Neuronal stem cell (in vitro differentiated cells): ENCODE results near the gene ZMYND10.

Experiments used
- DNase-seq: peaks from one replicate; pipeline ENCODE4 v3.0.0-alpha.2; 2013; ENCODE audit warnings: low spot score
- H2AFZ ChIP-seq: one replicate; pipeline ENCODE4 v1.6.1; 2013; ENCODE audit warnings: mild to moderate bottlenecking, low read length, inconsistent platforms
- H2AK5ac ChIP-seq: 2 replicates; pipeline ENCODE4 v1.6.1; 2013; ENCODE audit warnings: low read depth, mild to moderate bottlenecking, inconsistent platforms, low read length, moderate library complexity, mixed read lengths
- H2BK120ac ChIP-seq: 2 replicates; pipeline ENCODE4 v1.6.1; 2013; ENCODE audit warnings: low read depth, mild to moderate bottlenecking, inconsistent platforms, low read length, moderate library complexity, mixed read lengths
- H2BK12ac ChIP-seq: one replicate; pipeline ENCODE4 v1.6.1; 2013; ENCODE audit warnings: low read length, inconsistent platforms
- H2BK15ac ChIP-seq: 2 replicates; pipeline ENCODE4 v1.6.1; 2013; ENCODE audit warnings: mild to moderate bottlenecking, low read length, inconsistent platforms, mixed read lengths
- H2BK5ac ChIP-seq: one replicate; pipeline ENCODE4 v1.6.1; 2013; ENCODE audit warnings: inconsistent platforms, mild to moderate bottlenecking, low read length, moderate library complexity
- H3K14ac ChIP-seq: one replicate; pipeline ENCODE4 v1.6.1; 2013; ENCODE audit warnings: low read length, inconsistent platforms
- H3K18ac ChIP-seq: 2 replicates; pipeline ENCODE4 v1.6.1; 2013; ENCODE audit warnings: low read length, inconsistent platforms
- H3K23ac ChIP-seq: 2 replicates; pipeline ENCODE4 v1.6.1; 2013; ENCODE audit warnings: low read depth, mild to moderate bottlenecking, mixed read lengths, low read length, inconsistent platforms; ENCODE audit not compliant: poor library complexity
- H3K27ac ChIP-seq: replicated peaks from 3 replicates; pipeline ENCODE4 v1.5.1; 2013; ENCODE audit warnings: low read length, inconsistent platforms
- H3K27me3 ChIP-seq, 3 experiments: 2 replicates each; pipeline ENCODE4 v1.6.1; 2013; ENCODE audit warnings: low read length in 3 of 3, mild to moderate bottlenecking in 2 of 3, inconsistent platforms in 1 of 3, low read depth in 1 of 3, mixed read lengths in 1 of 3, moderate library complexity in 1 of 3; ENCODE audit not compliant: control insufficient read depth in 3 of 3, insufficient read depth in 3 of 3
- H3K36me3 ChIP-seq, 2 donors: replicated peaks in 1 of 2; 2 replicates each; pipeline ENCODE4 v1.6.1; 2013; ENCODE audit warnings: low read length in 2 of 2; ENCODE audit not compliant: control insufficient read depth in 2 of 2, insufficient read depth in 2 of 2
- H3K4ac ChIP-seq: 2 replicates; pipeline ENCODE4 v1.6.1; 2013; ENCODE audit warnings: inconsistent platforms, mild to moderate bottlenecking, low read length, moderate library complexity
- H3K4me1 ChIP-seq, 2 donors: 1 replicate in 1 of 2; 2 replicates in 1 of 2; pipeline ENCODE4 v1.6.1; 2013; ENCODE audit warnings: low read length in 2 of 2, low read depth in 1 of 2; ENCODE audit not compliant: control insufficient read depth in 2 of 2, insufficient read depth in 1 of 2
- H3K4me2 ChIP-seq: one replicate; pipeline ENCODE4 v1.6.1; 2013; ENCODE audit warnings: mild to moderate bottlenecking, low read length, inconsistent platforms; ENCODE audit not compliant: insufficient read depth, poor library complexity, severe bottlenecking
- H3K4me3 ChIP-seq, 2 donors: 2 replicates each; pipeline ENCODE4 v1.5.1; 2013; ENCODE audit warnings: low read length in 2 of 2, mild to moderate bottlenecking in 2 of 2, inconsistent platforms in 1 of 2, moderate library complexity in 1 of 2
- H3K79me1 ChIP-seq: one replicate; pipeline ENCODE4 v1.6.1; 2013; ENCODE audit warnings: low read depth, mild to moderate bottlenecking, inconsistent platforms, low read length, moderate library complexity
- H3K9ac ChIP-seq: one replicate; pipeline ENCODE4 v1.6.1; 2013; ENCODE audit warnings: mild to moderate bottlenecking, low read depth, low read length, inconsistent platforms; ENCODE audit not compliant: poor library complexity
- H3K9me3 ChIP-seq, 2 donors: replicated peaks in 1 of 2; 2 replicates each; pipeline versions ENCODE3 to v1.6.1; 2013; ENCODE audit warnings: low read length in 2 of 2, mild to moderate bottlenecking in 2 of 2, inconsistent platforms in 1 of 2, low read depth in 1 of 2, mixed read lengths in 1 of 2, moderate library complexity in 1 of 2; ENCODE audit not compliant: control insufficient read depth in 2 of 2, insufficient read depth in 1 of 2
- H4K8ac ChIP-seq: one replicate; pipeline ENCODE4 v1.6.1; 2013; ENCODE audit warnings: low read depth, mild to moderate bottlenecking, inconsistent platforms, low read length, moderate library complexity
- H4K91ac ChIP-seq: one replicate; pipeline ENCODE4 v1.6.1; 2013; ENCODE audit warnings: low read length, low read depth, mild to moderate bottlenecking, inconsistent platforms; ENCODE audit not compliant: poor library complexity
- WGBS, 2 donors: extraction: QIAGEN DNeasy Blood & Tissue Kit; methylation state at CpG; one replicate each; pipeline ENCODE4 v1.1.7; 2013; ENCODE audit warnings: missing lambda C conversion rate in 2 of 2, mixed read lengths in 1 of 2; ENCODE audit not compliant: insufficient read length in 2 of 2, insufficient replicate concordance in 1 of 2; ENCODE audit errors: extremely low coverage in 2 of 2; 5-methylcytosine and 5-hydroxymethylcytosine counted together

ZMYND10 gene

GRCh38 chr3:50334339-50335075 lies 11.0 kb downstream of the ZMYND10 start:
- Histone ChIP-seq H4K91ac (no peak overlapping the region), H3K4ac (no peak overlapping the region), H3K4me2 (no peak overlapping the region), H2AFZ (no peak overlapping the region), H2BK120ac (no peak overlapping the region), H4K8ac (no peak overlapping the region), H2BK5ac (no peak overlapping the region), H3K4me1 (peaks cover 10 to 14% of the 10 kb centered on the region in 2 donors), H3K36me3 (peaks cover 33 to 58% of the 10 kb centered on the region in 2 donors), H3K14ac (no peak overlapping the region), H2BK15ac (no peak overlapping the region), H3K4me3 (no peak overlapping the region), H3K79me1 (peaks cover 10% of the 10 kb centered on the region), H3K9ac (peak overlapping the region; percentile 26), H2BK12ac (no peak overlapping the region), H3K18ac (no peak overlapping the region), H3K9me3 (no peaks in the 10 kb centered on the region), H3K27ac (no peak overlapping the region), H3K27me3 (peaks cover 0 to 11% (median 5%) of the 10 kb centered on the region in 3 experiments), H3K23ac (no peak overlapping the region), H2AK5ac (no peak overlapping the region)
- no CpG with 5 or more reads among the region's 5 CpGs for WGBS, 2 donors
- DNase-seq: no peak

- no peak overlapping the region for H2BK120ac ChIP-seq
- no peaks in the 10 kb centered on the region for H3K9me3 ChIP-seq
- no peak overlapping the region for H3K4me2 ChIP-seq
- H2AFZ ChIP-seq: no peak overlapping the region
- no peak for DNase-seq
- H3K4ac ChIP-seq: no peak overlapping the region
- no peak overlapping the region for H3K14ac ChIP-seq
- peaks cover 10% of the 10 kb centered on the region for H3K79me1 ChIP-seq
- WGBS, 2 donors: no CpG with 5 or more reads among the region's 12 CpGs
- no peak overlapping the region for H2BK15ac ChIP-seq
- no peak overlapping the region for H4K8ac ChIP-seq
- peaks cover 36 to 62% of the 10 kb centered on the region in 2 donors for H3K36me3 ChIP-seq
- peaks cover 0 to 5% (median 2%) of the 10 kb centered on the region in 3 experiments for H3K27me3 ChIP-seq
- no peak overlapping the region for H2BK5ac ChIP-seq
- no peak overlapping the region for H2BK12ac ChIP-seq
- no peak overlapping the region for H3K9ac ChIP-seq
- H3K18ac ChIP-seq: no peak overlapping the region
- no peak overlapping the region for H4K91ac ChIP-seq
- H3K4me3 ChIP-seq: no peak overlapping the region
- no peak overlapping the region for H3K23ac ChIP-seq
- H3K4me1 ChIP-seq: peaks cover 10 to 14% of the 10 kb centered on the region in 2 donors
- H2AK5ac ChIP-seq: no peak overlapping the region
- no peak overlapping the region for H3K27ac ChIP-seq
These were observed 11.7 kb downstream of the ZMYND10 start for GRCh38 chr3:50333744-50334328.

GRCh38 chr3:50331364-50331907 lies 14.1 kb downstream of the ZMYND10 start:
- Histone ChIP-seq H2BK5ac (no peak overlapping the region), H2AFZ (no peak overlapping the region), H3K27me3 (no peaks in the 10 kb centered on the region), H3K27ac (no peak overlapping the region), H3K36me3 (peaks cover 36 to 66% of the 10 kb centered on the region in 2 donors), H3K4ac (no peak overlapping the region), H3K4me2 (no peak overlapping the region), H4K8ac (no peak overlapping the region), H2BK12ac (no peak overlapping the region), H3K23ac (no peak overlapping the region), H2BK120ac (no peak overlapping the region), H3K9me3 (no peaks in the 10 kb centered on the region), H3K4me3 (no peak overlapping the region), H4K91ac (no peak overlapping the region), H3K4me1 (peaks cover 9 to 14% of the 10 kb centered on the region in 2 donors), H3K9ac (no peak overlapping the region), H3K79me1 (peaks cover 14% of the 10 kb centered on the region), H2BK15ac (no peak overlapping the region), H3K18ac (no peak overlapping the region), H2AK5ac (no peak overlapping the region), H3K14ac (no peak overlapping the region)
- no CpG with 5 or more reads among the region's 19 CpGs for WGBS, 2 donors
- DNase-seq: no peak

- no peak overlapping the region for H3K18ac ChIP-seq
- no peak overlapping the region for H3K14ac ChIP-seq
- H3K27me3 ChIP-seq: no peaks in the 10 kb centered on the region
- no peak overlapping the region for H3K27ac ChIP-seq
- no CpG with 5 or more reads among the region's 10 CpGs for WGBS, 2 donors
- no peak overlapping the region for H2BK5ac ChIP-seq
- no peak overlapping the region for H4K91ac ChIP-seq
- H2BK12ac ChIP-seq: no peak overlapping the region
- no peak for DNase-seq
- no peak overlapping the region for H2BK120ac ChIP-seq
- peaks cover 40 to 70% of the 10 kb centered on the region in 2 donors for H3K36me3 ChIP-seq
- H2AFZ ChIP-seq: no peak overlapping the region
- H3K9ac ChIP-seq: no peak overlapping the region
- no peaks in the 10 kb centered on the region for H3K9me3 ChIP-seq
- peaks cover 3 to 6% of the 10 kb centered on the region in 2 donors for H3K4me1 ChIP-seq
- H4K8ac ChIP-seq: peak overlapping the region; percentile 70
- H3K79me1 ChIP-seq: peaks cover 10% of the 10 kb centered on the region
- no peak overlapping the region for H3K23ac ChIP-seq
- H3K4me3 ChIP-seq: peak overlapping the region in 1 of 2 donors; percentile 28
- no peak overlapping the region for H2BK15ac ChIP-seq
- no peak overlapping the region for H3K4ac ChIP-seq
- no peak overlapping the region for H3K4me2 ChIP-seq
- no peak overlapping the region for H2AK5ac ChIP-seq
These were observed 15.2 kb downstream of the ZMYND10 start for GRCh38 chr3:50330330-50330729.
